ENCODE results near the gene APPL2.
"Not testable (repeated sequence)": the region's sequence is repeated elsewhere in the genome, so short reads cannot be mapped to it uniquely, and the experiment has no call there.

APPL2 gene

GRCh38 chr12:105235732-105236476 lies at the start of gene APPL2:
Gene APPL2, minus strand, starts transcription at chr12:105236174. Its CDS starts 162 bp downstream, at chr12:105236012.
- DNase-seq, result peak; percentile 82

- DNase-seq, result no peak
These were observed 49.4 kb upstream of the APPL2 start for GRCh38 chr12:105285378-105285777.

- no peak for DNase-seq
These were observed 45.7 kb upstream of the APPL2 start for GRCh38 chr12:105281694-105282049.

- DNase-seq, result no peak
These were observed 45.2 kb upstream of the APPL2 start for GRCh38 chr12:105280966-105281693.

- DNase-seq, result peak; percentile 33
These were observed 43.6 kb upstream of the APPL2 start for GRCh38 chr12:105279460-105280056.

GRCh38 chr12:105278043-105278697 lies 42.2 kb upstream of the APPL2 start:
- no peak for DNase-seq

- DNase-seq, result no peak
These were observed 40.2 kb upstream of the APPL2 start for GRCh38 chr12:105275997-105276733.

GRCh38 chr12:105274571-105274970 lies 38.6 kb upstream of the APPL2 start:
- DNase-seq, result no peak

GRCh38 chr12:105273601-105274000 lies 37.6 kb upstream of the APPL2 start:
- DNase-seq, result no peak

- no peak for DNase-seq
These were observed 36.9 kb upstream of the APPL2 start for GRCh38 chr12:105272814-105273416.

- DNase-seq, result no peak
These were observed 36.2 kb upstream of the APPL2 start for GRCh38 chr12:105272152-105272551.

GRCh38 chr12:105271364-105271763 lies 35.4 kb upstream of the APPL2 start:
- no peak for DNase-seq

- DNase-seq, result no peak
These were observed 34.8 kb upstream of the APPL2 start for GRCh38 chr12:105270671-105271255.

GRCh38 chr12:105267711-105268110 lies 31.7 kb upstream of the APPL2 start:
- no peak for DNase-seq

GRCh38 chr12:105264771-105265170 lies 28.8 kb upstream of the APPL2 start:
- DNase-seq, result no peak

GRCh38 chr12:105262461-105263184 lies 26.6 kb upstream of the APPL2 start:
- DNase-seq, result no peak

GRCh38 chr12:105261010-105261409 lies 25.0 kb upstream of the APPL2 start:
- no peak for DNase-seq

- DNase-seq, result no peak
These were observed 23.3 kb upstream of the APPL2 start for GRCh38 chr12:105259226-105259625.

- DNase-seq, result no peak
These were observed 21.4 kb upstream of the APPL2 start for GRCh38 chr12:105257321-105257728.

- DNase-seq, result no peak
These were observed 20.9 kb upstream of the APPL2 start for GRCh38 chr12:105256921-105257320.

GRCh38 chr12:105256431-105256830 lies 20.5 kb upstream of the APPL2 start:
- DNase-seq, result not testable (repeated sequence)
